Amygdala (tissue), 56 donors: ENCODE results near the gene ZNF492.
"Not testable (repeated sequence)": the region's sequence is repeated elsewhere in the genome, so short reads cannot be mapped to it uniquely, and the experiment has no call there.

Experiments used
- DNase-seq, 56 donors: peaks; one replicate each; lab custom pipeline; 2025; lab: John Stamatoyannopoulos, UW

ZNF492 gene

DNA sequence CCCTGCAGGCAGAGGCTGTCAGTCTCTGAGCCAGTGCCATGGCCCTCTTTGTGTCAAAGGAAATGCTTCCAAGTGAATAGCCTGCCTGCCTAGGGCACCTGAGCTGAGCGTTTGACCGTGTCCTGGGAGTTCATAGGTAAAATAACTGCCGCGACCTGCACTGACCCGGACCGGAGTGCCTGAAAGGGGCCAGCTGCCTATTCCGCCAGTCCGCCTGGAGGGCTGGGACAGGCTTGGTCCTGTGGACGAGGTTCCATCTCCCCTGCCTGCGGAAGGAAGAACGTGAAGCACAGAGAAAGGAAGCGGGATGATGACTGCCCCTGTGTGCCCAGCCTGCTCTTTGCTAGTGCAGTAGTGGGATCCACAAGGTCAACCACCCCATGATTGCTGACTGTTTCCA is 17.5 kb upstream of the ZNF492 start:
- DNase-seq, result no peak

DNA sequence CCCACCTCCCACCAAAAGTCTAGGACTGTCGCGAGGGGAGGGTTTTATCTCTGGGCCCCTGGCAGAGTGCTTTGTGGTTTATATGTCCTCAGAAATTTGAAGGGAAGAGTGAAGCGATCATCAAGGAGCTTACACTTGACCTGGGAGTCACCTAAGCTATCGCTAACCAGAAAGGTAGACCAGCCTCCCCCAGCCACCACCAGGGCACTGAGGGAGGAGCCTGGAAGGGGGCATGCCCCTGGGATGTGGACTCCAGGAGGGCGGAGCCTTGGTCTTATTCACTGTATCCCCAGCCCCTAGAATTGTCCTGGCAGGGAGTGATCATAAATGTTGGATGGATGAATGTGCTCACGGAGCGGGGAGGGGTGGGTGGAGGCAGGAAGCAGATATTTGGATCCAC is 16.9 kb upstream of the ZNF492 start:
- DNase-seq, result not testable (repeated sequence)

DNA sequence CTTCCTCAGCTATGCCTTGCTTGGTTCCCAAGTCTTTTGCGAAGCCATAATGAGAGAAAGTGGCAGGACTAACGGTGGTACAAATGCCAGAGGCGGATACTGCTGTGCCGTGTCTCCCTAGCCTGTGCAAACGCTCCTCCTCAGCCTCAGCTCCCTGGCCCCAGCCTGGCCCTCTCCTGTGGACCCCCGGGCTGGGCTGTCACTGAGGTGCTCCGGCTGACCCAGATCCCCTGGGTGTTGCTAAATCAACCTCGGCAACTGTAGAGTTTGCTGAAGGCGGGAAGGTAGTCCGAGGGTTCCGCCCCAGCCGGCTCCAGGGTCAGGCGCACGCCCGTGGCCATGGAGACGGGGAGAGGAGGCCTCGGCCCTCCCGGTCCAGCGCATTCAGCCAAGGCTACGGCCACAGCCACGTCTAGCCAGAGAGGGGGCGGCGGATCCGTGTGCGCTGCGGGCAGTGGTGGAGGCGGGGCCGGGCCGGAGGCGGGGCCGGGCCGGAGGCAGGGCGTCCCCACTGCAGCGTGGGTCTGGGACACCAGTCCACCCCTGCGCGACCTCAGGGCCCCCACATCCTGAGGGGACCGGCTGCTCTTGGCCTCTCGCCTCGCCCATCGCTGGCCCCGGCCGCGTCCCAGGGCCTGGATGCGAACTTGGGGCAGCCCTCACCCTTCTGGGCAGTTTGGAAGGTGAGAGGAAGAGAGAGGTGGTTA is 16.4 kb upstream of the ZNF492 start:
- DNase-seq, result no peak

DNA sequence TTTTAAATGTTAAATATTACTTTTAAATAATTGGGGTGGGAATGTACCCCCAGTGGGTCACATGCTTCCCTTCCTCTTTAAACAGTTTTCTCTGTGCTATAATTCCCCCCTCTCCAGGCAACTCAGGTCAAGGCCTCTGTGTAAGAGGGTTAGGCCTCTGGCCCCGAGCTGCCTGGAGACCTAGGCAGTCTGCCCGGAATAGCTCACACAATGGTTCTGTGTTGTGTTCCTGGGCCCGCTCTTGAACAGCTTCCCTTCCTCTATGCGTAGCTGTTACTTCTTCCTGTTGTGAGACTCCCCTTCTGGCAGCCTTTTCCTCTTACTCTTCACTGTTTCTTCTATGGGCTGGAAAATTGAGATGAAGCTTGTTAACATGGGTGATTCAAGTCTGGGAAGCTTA is 14.8 kb upstream of the ZNF492 start:
- DNase-seq, result peak in 31 of 56 donors; percentile 1 to 66 (median 30)

DNA sequence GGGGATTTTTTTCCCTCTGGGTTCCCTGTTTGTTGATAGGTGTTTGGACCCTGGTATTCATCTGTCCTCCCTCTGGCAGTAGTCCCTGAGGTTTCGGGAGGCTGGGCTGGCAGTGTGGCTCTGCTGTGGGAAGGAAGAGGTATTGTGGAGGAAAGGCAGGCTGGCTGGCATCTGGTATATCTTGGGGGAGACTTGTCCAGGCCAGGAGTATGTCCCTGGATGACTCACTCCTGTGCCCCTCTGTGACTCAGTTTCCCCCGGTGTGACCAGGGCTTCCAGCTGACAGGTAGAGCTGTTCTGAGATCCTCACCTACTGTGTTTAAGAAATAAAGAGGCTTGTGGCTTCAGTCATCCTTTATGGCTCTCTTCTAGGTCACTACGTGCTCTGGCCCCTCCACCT is 14.2 kb upstream of the ZNF492 start:
- DNase-seq, result no peak

DNA sequence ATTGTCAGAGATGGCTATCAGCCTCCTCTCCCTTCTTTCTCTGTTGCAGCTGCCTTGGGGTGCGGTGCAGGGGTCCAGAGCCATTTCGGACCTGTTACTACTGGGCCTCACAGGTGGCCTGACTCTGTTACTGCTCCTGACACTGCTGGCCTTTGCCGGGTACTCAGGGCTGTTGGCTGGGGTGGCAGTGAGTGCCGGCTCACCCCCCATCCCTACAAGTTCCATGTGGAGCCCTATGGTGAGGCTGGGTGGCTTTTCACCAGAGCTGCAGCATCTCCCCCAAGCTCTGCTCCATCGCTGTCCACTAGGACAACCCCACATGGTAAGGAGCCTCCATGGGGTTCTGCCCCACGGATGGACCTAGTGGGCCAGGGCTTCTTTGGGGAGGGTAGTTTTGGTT is 13.7 kb upstream of the ZNF492 start:
- DNase-seq, result no peak

DNA sequence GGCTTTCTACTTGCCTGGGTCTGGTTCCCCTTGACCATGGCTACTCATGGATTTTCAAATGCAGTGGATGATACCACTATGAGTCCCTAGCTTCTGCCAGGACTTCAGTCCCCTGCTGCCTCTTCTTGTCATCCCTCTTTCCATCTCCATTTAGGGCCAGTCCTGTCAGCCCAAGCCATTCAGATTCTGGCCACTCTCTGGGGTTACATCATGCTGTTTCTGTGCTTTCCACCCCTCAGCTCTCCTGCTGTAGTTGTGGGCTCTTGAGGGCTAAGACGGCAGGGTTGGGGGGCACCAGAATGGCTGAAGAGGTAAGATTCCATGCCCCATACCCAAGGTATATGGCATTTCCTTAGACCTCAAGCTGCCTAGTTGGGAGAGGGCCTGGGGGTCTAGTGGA is 13.2 kb upstream of the ZNF492 start:
- DNase-seq, result no peak

DNA sequence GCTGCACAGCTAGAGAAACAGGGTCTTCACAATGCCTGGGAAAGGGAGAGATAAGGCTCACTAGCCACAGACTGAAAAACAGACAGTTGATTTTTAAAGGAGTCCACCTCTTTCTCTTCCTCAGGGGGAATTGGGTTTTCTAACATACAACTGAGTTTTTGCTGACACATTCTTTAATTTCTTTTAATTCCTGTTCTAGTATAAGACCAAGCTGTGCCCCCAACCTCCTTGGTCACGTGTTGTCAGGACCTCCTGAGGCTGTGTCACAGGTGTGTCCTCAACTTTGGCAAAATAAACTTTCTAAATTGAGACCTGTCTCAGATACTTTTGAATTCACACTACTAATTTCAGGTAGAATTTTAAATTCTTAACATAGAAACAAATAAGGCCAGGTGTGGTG is 12.1 kb upstream of the ZNF492 start:
- DNase-seq, result no peak

DNA sequence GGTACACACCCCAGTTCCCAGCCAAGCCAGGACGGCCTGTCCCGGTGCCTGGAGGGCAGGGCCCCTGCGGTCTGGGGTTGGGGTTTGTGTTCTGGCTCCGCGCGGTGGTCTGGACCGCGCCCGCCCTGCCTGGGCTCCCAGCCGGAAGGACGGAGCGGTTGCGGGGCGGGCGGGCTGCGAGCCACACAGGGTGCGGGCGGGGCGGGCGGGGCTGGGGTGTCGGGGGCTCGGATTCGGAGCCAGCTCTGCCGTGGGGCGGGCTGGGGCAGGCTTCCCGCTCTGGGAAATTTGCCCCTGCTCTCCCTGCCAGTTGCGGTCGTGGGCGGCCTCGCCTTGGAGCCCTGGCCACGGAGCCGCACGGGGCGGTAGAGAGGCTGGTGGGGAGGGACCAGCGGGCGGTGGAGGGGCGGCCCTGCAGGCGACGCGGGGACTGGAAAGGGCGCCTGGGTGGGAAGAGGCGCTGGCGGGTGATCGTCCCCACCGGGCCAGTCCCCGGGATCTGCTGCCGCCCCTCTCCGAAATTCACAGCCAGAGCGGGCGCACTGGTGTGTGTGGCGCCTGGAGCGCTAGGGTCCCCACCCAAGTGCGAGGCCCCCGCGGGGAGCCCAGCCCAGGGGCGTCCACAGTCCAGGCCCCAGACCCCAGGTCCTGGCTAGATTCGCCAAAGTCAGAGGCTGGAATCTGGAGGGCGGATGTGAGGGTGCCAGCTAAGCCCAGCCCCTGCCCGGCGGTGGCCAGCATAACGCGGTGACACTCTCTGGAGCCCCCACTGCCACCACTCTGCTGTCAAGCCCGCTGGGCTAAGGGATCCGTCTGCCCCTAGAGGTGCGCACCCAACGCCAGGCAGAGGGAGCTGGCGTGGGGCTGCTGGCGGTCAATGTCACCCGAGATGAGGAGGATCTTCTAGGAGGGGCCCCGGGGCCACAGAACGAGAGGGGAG is 11.0 kb upstream of the ZNF492 start:
- DNase-seq, result peak in 7 of 56 donors; percentile 9 to 37 (median 23)

DNA sequence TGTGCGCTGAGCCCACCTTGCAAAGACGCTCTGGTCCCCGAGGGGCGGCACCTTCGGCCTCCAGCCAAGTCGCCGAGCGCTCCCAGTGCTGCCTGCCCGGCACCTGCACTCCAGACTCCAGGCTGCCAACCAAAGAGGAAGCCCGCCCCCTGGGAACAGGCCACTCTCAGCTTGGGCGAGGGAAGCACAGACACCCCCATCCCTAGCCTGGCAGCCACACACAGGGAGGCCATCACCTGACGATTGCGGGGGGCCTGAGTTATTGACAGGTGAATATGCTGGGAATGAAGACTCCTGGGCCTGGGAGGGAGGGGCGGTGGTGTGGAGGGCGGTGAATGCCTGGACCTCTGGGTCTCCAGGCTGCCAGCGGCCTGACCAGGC is 10.3 kb upstream of the ZNF492 start:
- DNase-seq, result no peak

DNA sequence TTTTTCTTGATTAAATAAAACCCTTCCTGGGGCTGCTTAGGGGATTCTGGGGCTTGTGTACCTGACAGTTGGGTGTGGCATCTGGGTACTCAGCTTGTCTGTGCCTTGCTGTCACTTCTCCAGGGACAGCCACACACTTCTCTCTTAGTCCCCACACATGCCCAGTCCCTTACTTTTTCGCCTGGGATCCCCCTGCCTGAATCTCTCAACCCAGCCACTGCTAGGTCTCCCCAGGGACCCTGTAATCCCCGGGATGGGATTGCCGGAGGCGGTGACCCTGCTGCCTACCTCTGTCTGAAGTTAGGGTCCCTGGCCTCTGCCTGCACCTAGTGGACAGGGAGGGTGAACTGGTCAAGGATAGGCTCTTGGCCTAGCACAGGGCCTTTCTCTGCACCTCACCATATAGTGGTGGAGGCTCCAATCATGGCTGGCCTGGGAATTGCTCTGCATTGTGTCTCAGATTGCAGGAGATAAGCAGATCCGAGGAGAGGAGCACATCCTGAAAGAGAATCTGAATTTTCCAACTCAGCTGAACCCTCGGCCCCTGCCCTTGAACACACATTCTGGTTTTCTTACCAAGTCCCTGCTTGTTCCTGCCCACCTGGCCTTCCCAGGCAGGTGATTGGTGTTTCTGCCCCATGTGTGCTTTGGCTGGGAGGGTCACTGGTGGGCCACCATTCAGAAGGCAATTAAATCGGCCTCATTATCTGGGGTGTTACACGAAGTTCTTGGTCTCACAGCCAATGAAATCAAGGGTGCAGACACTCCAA is 8.7 kb upstream of the ZNF492 start:
- no peak for DNase-seq

DNA sequence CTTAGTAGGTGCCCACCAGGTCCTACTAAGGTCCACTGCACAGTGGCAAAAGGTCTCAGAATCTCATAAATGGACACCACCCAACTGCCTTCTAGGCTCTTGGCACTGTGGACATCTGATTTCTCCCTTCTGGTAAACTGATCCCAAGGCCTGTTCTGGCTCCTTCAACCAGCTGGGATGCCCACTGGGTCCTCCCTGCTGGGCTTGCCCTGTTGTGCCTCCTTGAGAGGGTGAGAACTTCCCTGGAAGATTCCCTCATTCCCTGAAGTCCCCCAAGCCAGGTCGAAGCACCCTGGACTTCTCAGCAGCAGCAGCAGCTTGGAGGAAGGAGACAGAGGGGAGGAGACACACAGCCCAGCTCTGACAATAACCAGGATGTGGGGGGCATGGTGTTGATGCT is 6.6 kb upstream of the ZNF492 start:
- DNase-seq, result no peak

DNA sequence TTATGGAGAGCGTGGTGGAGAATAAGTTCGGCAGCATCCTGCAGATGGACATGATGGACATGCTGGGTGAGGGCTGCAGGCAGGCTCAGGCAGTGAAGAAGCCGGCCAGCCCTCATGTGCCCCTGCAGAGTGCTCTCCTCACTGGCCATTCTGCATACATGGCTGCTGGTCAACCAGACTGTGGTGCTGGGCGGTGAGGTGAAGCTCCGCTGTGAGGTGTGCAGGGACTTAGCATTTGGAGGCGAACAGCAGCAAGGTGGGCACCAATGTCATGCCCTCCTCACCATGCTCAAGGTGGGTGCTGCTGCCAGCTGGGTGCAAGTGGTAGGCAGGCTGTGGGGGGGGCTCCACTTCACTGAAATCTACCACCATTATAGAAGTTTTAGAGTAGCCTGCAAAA is 5.7 kb upstream of the ZNF492 start:
- no peak for DNase-seq

DNA sequence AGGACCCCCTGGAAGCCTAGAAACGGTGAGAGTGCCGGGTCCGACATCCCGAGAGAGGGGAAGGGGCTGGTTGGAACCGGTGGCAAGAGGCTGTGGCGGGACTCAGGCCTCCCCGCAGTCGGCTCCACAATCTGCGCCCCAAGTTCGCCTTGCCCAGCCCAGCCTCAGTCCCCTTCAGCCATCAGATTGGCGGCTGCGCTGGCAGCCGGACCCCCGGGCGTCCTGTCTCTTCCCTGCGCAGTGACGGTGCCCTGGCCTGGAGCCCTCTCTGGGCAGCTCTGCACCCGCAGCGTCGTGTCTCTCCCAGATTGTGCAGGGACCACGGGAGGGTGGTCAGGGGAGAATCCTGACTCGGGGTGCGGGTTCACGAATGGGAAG is 315 bp downstream of the ZNF492 start:
- DNase-seq, result no peak

DNA sequence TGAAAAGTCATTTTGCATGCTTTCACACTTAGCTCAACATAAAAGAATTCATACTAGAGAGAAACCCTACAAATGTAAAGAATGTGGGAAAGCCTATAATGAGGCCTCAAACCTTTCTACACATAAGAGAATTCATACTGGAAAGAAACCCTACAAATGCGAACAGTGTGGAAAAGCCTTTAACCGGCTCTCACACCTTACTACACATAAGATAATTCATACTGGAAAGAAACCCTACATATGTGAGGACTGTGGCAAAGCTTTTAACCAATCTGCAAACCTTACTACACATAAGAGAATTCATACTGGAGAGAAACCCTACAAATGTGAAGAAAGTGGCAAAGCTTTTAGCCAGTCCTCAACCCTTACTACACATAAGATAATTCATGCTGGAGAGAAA is 51.4 kb downstream of the ZNF492 start:
- not testable (repeated sequence) for DNase-seq

DNA sequence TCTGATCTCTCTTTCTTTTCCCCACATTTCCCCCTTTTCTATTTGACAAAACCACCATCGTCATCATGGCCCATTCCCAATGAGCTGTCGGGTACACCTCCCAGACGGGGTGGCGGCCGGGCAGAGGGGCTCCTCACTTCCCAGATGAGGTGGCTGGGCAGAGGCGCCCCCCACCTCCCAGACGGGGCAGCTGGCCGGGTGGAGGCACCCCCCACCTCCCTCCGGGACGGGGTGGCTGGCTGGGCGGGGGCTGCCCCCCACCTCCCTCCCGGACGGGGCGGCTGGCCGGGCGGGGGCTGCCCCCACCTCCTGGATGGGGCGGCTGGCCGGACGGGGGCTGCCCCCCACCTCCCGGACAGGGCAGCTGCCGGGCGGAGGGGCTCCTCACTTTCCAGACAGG is 68.5 kb downstream of the ZNF492 start:
- DNase-seq, result not testable (repeated sequence)

DNA sequence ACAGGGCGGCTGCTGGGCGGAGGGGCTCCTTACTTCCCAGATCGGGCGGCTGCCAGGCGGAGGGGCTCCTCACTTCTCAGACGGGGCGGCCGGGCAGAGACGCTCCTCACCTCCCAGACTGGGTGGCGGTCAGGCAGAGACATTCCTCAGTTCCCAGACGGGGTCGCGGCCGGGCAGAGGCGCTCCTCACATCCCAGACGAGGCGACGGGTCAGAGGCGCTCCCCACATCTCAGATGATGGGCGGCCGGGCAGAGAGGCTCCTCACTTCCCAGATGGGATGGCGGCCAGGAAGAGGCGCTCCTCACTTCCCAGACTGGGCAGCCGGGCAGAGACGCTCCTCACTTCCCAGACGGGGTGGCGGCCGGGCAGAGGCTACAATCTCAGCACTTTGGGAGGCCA is 69.0 kb downstream of the ZNF492 start:
- not testable (repeated sequence) for DNase-seq

DNA sequence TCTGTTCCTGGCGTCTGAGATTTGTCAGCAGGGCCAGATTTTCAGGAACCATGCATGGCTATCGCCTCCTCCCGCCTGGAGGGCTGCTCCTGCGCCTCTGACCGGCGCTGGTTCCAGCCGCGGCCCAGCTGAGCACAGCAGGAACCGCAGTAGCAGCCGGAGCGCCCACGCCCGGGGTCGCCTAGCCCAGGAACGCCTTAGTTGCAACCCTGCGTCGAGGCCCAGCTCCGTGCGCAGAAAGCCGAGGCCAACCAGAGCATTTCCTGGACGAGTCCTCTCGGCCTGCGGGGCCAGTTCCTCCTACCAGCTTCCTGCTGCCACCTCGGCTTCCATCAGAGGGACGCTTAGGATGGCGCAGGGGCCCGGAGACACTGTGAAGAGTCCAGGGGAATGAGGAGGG is 74.9 kb downstream of the ZNF492 start:
- DNase-seq, result no peak
